Measurements from ENCODE around the gene IL1RAPL2.

DNA sequence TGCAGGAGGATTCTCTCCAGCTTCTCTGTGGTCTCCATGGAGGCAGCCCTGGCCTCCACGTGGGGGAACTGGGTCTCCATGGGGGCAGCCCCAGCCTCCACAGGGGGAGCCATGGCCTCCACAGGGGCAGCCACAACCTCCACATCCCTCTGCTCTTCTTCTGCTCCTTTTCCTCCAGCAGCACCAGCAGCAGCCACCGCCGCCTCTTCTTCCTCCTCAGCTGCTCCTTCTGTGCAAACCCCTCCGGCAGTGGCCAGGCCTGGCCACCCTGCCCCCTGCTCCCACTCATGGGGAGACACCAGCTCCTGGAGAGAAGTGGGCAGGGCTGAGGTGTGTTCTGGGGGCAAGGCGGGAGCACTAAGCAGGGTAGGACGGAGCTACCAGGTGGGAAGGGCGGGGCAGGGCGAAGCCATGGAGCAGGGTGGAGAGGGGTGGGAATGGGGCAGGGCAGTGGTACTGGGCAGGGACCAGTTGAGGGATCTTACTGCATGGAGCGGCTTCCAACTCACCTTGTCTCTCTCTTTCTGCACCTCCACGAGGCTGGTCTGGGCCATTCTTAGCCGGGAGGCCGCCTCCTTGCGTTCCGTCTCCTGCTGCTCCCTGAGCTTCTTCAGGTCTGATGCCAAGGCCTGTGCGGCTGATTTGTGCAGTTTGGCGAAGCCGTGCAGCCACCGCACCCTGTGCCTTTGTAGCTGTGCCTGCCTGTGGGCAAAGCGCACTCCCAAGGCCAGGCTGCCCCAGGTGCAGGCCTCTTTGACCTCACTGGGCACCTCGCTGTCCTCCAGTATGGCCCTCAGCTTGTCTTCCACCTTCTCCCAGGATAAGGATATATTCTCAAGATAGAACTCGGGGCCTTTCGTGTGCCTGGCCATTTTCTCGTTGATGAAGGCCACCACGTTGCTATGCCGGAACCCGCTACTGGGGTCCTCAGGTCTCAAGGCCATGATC lies 653.7 kb downstream of the IL1RAPL2 start:
- TF ChIP-seq, protein P1, sequence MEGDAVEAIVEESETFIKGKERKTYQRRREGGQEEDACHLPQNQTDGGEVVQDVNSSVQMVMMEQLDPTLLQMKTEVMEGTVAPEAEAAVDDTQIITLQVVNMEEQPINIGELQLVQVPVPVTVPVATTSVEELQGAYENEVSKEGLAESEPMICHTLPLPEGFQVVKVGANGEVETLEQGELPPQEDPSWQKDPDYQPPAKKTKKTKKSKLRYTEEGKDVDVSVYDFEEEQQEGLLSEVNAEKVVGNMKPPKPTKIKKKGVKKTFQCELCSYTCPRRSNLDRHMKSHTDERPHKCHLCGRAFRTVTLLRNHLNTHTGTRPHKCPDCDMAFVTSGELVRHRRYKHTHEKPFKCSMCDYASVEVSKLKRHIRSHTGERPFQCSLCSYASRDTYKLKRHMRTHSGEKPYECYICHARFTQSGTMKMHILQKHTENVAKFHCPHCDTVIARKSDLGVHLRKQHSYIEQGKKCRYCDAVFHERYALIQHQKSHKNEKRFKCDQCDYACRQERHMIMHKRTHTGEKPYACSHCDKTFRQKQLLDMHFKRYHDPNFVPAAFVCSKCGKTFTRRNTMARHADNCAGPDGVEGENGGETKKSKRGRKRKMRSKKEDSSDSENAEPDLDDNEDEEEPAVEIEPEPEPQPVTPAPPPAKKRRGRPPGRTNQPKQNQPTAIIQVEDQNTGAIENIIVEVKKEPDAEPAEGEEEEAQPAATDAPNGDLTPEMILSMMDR (IDR thresholded peaks at IDR 0.05): no peak
- TF ChIP-seq POLR2AphosphoS5 (IDR thresholded peaks at IDR 0.05; ENCODE audit: low read depth, low read length): no peak
- TF ChIP-seq TCF7L2 (IDR thresholded peaks at IDR 0.05; ENCODE audit: low read depth, low read length): no peak
- TF ChIP-seq, protein P2, sequence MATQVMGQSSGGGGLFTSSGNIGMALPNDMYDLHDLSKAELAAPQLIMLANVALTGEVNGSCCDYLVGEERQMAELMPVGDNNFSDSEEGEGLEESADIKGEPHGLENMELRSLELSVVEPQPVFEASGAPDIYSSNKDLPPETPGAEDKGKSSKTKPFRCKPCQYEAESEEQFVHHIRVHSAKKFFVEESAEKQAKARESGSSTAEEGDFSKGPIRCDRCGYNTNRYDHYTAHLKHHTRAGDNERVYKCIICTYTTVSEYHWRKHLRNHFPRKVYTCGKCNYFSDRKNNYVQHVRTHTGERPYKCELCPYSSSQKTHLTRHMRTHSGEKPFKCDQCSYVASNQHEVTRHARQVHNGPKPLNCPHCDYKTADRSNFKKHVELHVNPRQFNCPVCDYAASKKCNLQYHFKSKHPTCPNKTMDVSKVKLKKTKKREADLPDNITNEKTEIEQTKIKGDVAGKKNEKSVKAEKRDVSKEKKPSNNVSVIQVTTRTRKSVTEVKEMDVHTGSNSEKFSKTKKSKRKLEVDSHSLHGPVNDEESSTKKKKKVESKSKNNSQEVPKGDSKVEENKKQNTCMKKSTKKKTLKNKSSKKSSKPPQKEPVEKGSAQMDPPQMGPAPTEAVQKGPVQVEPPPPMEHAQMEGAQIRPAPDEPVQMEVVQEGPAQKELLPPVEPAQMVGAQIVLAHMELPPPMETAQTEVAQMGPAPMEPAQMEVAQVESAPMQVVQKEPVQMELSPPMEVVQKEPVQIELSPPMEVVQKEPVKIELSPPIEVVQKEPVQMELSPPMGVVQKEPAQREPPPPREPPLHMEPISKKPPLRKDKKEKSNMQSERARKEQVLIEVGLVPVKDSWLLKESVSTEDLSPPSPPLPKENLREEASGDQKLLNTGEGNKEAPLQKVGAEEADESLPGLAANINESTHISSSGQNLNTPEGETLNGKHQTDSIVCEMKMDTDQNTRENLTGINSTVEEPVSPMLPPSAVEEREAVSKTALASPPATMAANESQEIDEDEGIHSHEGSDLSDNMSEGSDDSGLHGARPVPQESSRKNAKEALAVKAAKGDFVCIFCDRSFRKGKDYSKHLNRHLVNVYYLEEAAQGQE (IDR thresholded peaks at IDR 0.05; ENCODE audit: insufficient read depth in 1 of 2, low read depth in 2 of 2, low read length in 1 of 2): no peak
